Skeletal muscle tissue (tissue), 4 donors: Measurements from ENCODE around the gene RPTOR. TPM values are rescaled to one million over a fixed set of nuclear protein-coding genes. Genes with fewer than 3 reads are reported as not detected.
"Not testable (repeated sequence)": the region's sequence is repeated elsewhere in the genome, so short reads cannot be mapped to it uniquely, and the experiment has no call there.

Source experiments
- H3K27ac ChIP-seq: one replicate; pipeline ENCODE4 v1.7.0; 2013; ENCODE audit warnings: mild to moderate bottlenecking, low read depth, low read length, inconsistent platforms
- H3K27me3 ChIP-seq, 3 donors: one replicate each; pipeline ENCODE4 v1.7.0; 2013; ENCODE audit warnings: low read length in 3 of 3; ENCODE audit not compliant: control insufficient read depth in 3 of 3, insufficient read depth in 3 of 3
- H3K36me3 ChIP-seq, 3 donors: one replicate each; pipeline ENCODE4 v1.7.0; 2013; ENCODE audit warnings: low read length in 3 of 3; ENCODE audit not compliant: control insufficient read depth in 3 of 3, insufficient read depth in 3 of 3
- H3K4me1 ChIP-seq, 3 donors: one replicate each; pipeline ENCODE4 v1.7.0; 2013; ENCODE audit warnings: low read length in 3 of 3, mild to moderate bottlenecking in 3 of 3; ENCODE audit not compliant: control insufficient read depth in 3 of 3, insufficient read depth in 3 of 3
- H3K4me3 ChIP-seq, 3 donors: one replicate each; pipeline ENCODE4 v1.7.0; 2013; ENCODE audit warnings: low read length in 3 of 3
- H3K9ac ChIP-seq, 3 donors: one replicate each; pipeline ENCODE4 v1.7.0; 2013; ENCODE audit warnings: low read length in 3 of 3, mild to moderate bottlenecking in 3 of 3, moderate library complexity in 2 of 3, low read depth in 1 of 3
- H3K9me3 ChIP-seq, 3 donors: one replicate each; pipeline ENCODE4 v1.7.0; 2013; ENCODE audit warnings: low read length in 3 of 3; ENCODE audit not compliant: control insufficient read depth in 3 of 3
- total RNA-seq: library from RNA; depleted of rRNA; stranded (reverse); fragments of >200 nt; gene quantifications from one replicate; pipeline ENCODE4 v1.2.3, GENCODE V29; 2014
- donor health status: Osteomylitis.

The RPTOR gene
- total RNA-seq, 1 donor from 2014 or later: 24.5 TPM

- H3K27ac ChIP-seq: peak overlapping the region; percentile 85
- not testable (repeated sequence) for H3K27me3 ChIP-seq, H3K9me3 ChIP-seq, H3K36me3 ChIP-seq
- H3K4me1 ChIP-seq: peaks cover 14 to 44% (median 25%) of the 10 kb centered on the region in 3 donors
- H3K9ac ChIP-seq: peak overlapping the region in 1 of 3 donors; percentile 57
- H3K4me3 ChIP-seq: peak overlapping the region in 1 of 3 donors; percentile 13
Measured at GRCh38 chr17:80743973-80744372, 199.3 kb downstream of the RPTOR start.

- Histone ChIP-seq H3K4me1 (peaks cover 14 to 46% (median 26%) of the 10 kb centered on the region in 3 donors), H3K9ac (peak overlapping the region; percentile 9 to 28 (median 12)), H3K27ac (peak overlapping the region; percentile 80)
- not testable (repeated sequence) for H3K27me3 ChIP-seq, H3K9me3 ChIP-seq, H3K4me3 ChIP-seq, H3K36me3 ChIP-seq
Measured at GRCh38 chr17:80744725-80745124, 200.1 kb downstream of the RPTOR start.

GRCh38 chr17:80745183-80745582 lies 200.5 kb downstream of the RPTOR start:
- Histone ChIP-seq H3K4me3 (no peak overlapping the region), H3K27me3 (no peaks in the 10 kb centered on the region), H3K9me3 (no peaks in the 10 kb centered on the region), H3K4me1 (peaks cover 14 to 50% (median 28%) of the 10 kb centered on the region in 3 donors), H3K36me3 (peaks cover 0 to 4% (median 2%) of the 10 kb centered on the region in 3 donors), H3K9ac (peak overlapping the region in 2 of 3 donors; percentile 9 to 28), H3K27ac (peak overlapping the region; percentile 80)

DNA sequence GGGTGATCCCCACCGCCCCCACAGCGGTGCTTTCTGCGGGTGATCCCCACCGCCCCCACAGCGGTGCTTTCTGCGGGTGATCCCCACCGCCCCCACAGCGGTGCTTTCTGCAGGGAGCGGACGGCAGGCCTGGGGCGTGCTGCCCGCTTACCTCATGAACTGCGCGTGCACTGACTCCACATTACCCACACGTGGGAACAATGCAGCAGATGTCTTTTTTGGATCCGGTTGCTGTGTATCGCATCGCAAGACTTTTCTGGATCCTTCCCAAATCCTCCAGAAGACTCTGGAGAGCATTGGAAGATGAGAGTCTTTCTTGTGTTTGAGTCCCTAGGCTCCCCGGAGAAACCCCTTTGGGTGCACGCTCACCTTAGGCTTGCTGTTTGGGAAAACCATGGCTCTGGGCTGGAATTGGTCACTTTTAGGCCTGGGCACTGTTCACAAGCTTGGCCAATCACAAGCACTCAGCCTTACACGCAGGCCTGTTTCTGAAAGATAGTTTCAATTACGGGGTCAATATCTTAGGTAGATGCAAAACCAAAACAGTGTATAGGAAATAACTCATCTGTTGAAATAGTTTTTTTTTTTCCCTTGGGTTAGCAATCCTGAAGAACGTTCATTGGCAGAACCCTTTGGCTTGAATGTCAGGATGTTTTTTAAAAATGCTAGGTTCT lies 201.8 kb downstream of the RPTOR start:
- peak overlapping the region; percentile 63 for H3K27ac ChIP-seq
- no peak overlapping the region for H3K4me3 ChIP-seq
- H3K36me3 ChIP-seq: peaks cover 0 to 4% (median 2%) of the 10 kb centered on the region in 3 donors
- peak overlapping the region in 1 of 3 donors; percentile 5 for H3K9ac ChIP-seq
- peaks cover 24 to 59% (median 38%) of the 10 kb centered on the region in 3 donors for H3K4me1 ChIP-seq
- H3K9me3 ChIP-seq: no peaks in the 10 kb centered on the region
- no peaks in the 10 kb centered on the region for H3K27me3 ChIP-seq

DNA sequence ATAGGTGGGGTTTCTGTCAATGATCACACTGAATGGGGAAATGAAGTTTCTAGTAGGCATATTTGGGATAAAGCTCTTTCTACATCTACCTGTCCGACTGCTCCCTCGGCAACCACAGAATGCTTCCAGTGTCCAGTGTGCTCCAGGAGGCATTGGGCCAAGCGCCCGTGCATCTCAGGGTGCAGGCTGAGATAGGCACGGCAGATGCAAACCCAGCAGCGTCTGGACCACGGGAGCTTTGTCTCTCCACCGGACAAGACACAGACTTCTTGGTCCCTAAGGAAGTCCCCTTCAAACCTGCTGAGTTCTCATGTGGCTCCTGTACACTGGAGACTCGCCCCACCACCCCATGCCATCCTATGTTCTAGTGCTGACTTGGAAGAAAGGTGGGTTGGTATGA lies 202.8 kb downstream of the RPTOR start:
- Histone ChIP-seq H3K4me3 (no peak overlapping the region), H3K4me1 (peaks cover 35 to 62% (median 46%) of the 10 kb centered on the region in 3 donors), H3K27me3 (no peaks in the 10 kb centered on the region), H3K9me3 (no peaks in the 10 kb centered on the region), H3K36me3 (peaks cover 0 to under 1% (median 0%) of the 10 kb centered on the region in 3 donors), H3K27ac (peak overlapping the region; percentile 63), H3K9ac (no peak overlapping the region)

GRCh38 chr17:80749611-80750010 lies 205.0 kb downstream of the RPTOR start:
- H3K27ac ChIP-seq: peak overlapping the region; percentile 96
- peaks cover 28 to 50% (median 34%) of the 10 kb centered on the region in 3 donors for H3K4me1 ChIP-seq
- no peak overlapping the region for H3K4me3 ChIP-seq
- no peaks in the 10 kb centered on the region for H3K27me3 ChIP-seq
- no peak overlapping the region for H3K9ac ChIP-seq
- no peaks in the 10 kb centered on the region for H3K9me3 ChIP-seq
- peaks cover 0 to 2% (median 1%) of the 10 kb centered on the region in 3 donors for H3K36me3 ChIP-seq

- Histone ChIP-seq H3K4me1 (peaks cover 21 to 44% (median 28%) of the 10 kb centered on the region in 3 donors), H3K36me3 (peaks cover 0 to 5% (median 3%) of the 10 kb centered on the region in 3 donors), H3K9me3 (no peaks in the 10 kb centered on the region), H3K4me3 (peak overlapping the region; percentile 43 to 59 (median 52)), H3K27me3 (no peaks in the 10 kb centered on the region), H3K27ac (peak overlapping the region; percentile 96), H3K9ac (peak overlapping the region; percentile 79 to 94 (median 80))
Measured at GRCh38 chr17:80750263-80750662, 205.6 kb downstream of the RPTOR start.

GRCh38 chr17:80751070-80751945 lies 206.7 kb downstream of the RPTOR start:
- Histone ChIP-seq H3K9me3 (no peaks in the 10 kb centered on the region), H3K27ac (peak overlapping the region; percentile 96), H3K36me3 (peaks cover 3 to 5% (median 4%) of the 10 kb centered on the region in 3 donors), H3K9ac (peak overlapping the region; percentile 80 to 94 (median 92)), H3K27me3 (no peaks in the 10 kb centered on the region), H3K4me3 (peak overlapping the region; percentile 55 to 66 (median 63)), H3K4me1 (peaks cover 21 to 39% (median 23%) of the 10 kb centered on the region in 3 donors)

DNA sequence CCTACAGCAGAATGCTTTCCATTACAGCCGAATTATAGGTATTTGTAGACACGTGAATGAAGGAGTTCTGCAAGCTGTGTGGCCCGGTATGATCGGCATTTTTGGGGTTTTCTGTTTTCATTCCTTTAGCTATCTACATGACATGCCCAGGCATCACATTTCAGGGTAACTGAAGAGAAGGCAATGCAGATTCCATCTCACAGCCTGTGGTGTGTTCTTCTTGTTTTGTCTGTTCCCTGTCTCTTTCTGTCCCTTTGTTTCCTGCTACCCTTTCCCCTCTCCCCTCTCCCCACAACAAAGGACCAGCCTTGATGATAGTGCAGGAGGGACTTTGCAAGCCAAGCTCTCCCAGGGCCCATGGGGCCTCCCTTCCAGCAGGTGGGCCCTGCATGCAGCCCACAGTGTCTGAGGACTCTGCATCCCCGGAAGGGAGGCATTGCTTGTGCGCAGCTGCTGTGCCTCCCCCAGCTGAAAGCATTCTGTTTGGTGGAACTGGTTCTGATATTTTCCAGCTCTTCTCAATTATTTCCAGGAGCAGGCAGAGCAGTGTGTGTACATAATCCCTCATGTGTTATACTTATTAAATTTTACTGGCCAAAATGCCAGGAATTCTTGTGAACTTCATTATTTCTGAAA lies 207.4 kb downstream of the RPTOR start:
- peaks cover 21 to 35% (median 23%) of the 10 kb centered on the region in 3 donors for H3K4me1 ChIP-seq
- no peaks in the 10 kb centered on the region for H3K9me3 ChIP-seq
- H3K27ac ChIP-seq: peak overlapping the region; percentile 96
- H3K36me3 ChIP-seq: peaks cover 3 to 8% (median 6%) of the 10 kb centered on the region in 3 donors
- H3K9ac ChIP-seq: peak overlapping the region; percentile 80 to 94 (median 92)
- H3K27me3 ChIP-seq: no peaks in the 10 kb centered on the region
- peak overlapping the region; percentile 55 to 66 (median 63) for H3K4me3 ChIP-seq
